Measurements from ENCODE around the gene FBXO42.

DNA sequence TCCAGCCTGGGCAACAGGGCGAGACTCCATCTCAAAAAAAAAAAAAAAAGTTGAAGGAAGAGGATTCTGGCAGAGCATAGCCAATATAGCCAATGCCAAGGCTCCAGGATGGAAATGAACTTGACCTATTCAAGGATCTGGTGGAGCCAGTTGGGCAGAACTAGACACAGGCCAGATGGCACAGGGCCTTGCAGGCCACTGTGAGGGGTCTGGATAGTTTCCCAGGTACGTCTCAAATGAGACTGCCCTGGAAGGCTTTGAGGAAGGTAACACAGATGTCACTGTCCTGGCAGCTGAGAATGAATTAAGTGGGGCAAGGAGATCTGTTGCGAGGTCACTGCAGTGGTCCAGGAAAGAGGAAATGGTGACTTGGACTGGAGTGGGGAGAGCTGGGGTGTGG lies 127.8 kb downstream of the FBXO42 start:
- TF ChIP-seq, protein P1, sequence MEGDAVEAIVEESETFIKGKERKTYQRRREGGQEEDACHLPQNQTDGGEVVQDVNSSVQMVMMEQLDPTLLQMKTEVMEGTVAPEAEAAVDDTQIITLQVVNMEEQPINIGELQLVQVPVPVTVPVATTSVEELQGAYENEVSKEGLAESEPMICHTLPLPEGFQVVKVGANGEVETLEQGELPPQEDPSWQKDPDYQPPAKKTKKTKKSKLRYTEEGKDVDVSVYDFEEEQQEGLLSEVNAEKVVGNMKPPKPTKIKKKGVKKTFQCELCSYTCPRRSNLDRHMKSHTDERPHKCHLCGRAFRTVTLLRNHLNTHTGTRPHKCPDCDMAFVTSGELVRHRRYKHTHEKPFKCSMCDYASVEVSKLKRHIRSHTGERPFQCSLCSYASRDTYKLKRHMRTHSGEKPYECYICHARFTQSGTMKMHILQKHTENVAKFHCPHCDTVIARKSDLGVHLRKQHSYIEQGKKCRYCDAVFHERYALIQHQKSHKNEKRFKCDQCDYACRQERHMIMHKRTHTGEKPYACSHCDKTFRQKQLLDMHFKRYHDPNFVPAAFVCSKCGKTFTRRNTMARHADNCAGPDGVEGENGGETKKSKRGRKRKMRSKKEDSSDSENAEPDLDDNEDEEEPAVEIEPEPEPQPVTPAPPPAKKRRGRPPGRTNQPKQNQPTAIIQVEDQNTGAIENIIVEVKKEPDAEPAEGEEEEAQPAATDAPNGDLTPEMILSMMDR (IDR thresholded peaks at IDR 0.05) = no peak
- no peak for TF ChIP-seq POLR2AphosphoS5 (IDR thresholded peaks at IDR 0.05)
- no peak for TF ChIP-seq EP300 (IDR thresholded peaks at IDR 0.05)

All from esophagus muscularis mucosa (tissue), 4 donors.